ENCODE measurements around the gene ASRGL1.
A peak's percentile ranks its signal among the peaks of the same experiment; 100 is the strongest.
"Not testable (repeated sequence)": the region's sequence is repeated elsewhere in the genome, so short reads cannot be mapped to it uniquely, and the experiment has no call there.

The ASRGL1 gene

GRCh38 chr11:62380821-62381245, 43.6 kb downstream of the ASRGL1 start:
- not testable (repeated sequence) for H3K36me3 ChIP-seq (ENCODE audit: insufficient read depth, low read length); H3K4me1 ChIP-seq (ENCODE audit: control insufficient read depth, insufficient read depth, low read length); H3K27me3 ChIP-seq (ENCODE audit: control insufficient read depth, insufficient read depth, low read length); H3K9me3 ChIP-seq (replicated peaks; ENCODE audit: low read length); H3K9ac ChIP-seq (ENCODE audit: low read depth, low read length)
- Histone ChIP-seq H3K4me3 (ENCODE audit: low read length) (peak overlapping the region; percentile 14), H3K4me2 (ENCODE audit: low read length) (peak overlapping the region; percentile 57)

GRCh38 chr11:62383822-62384221, 46.6 kb downstream of the ASRGL1 start:
- H3K4me1 ChIP-seq (ENCODE audit: control insufficient read depth, insufficient read depth, low read length), result no peaks in the 10 kb centered on the region
- peaks cover 11% of the 10 kb centered on the region for H3K27me3 ChIP-seq (ENCODE audit: control insufficient read depth, insufficient read depth, low read length)
- no peak overlapping the region for H3K4me3 ChIP-seq (ENCODE audit: low read length)
- H3K36me3 ChIP-seq (ENCODE audit: insufficient read depth, low read length), result no peaks in the 10 kb centered on the region
- H3K9ac ChIP-seq (ENCODE audit: low read depth, low read length), result no peak overlapping the region
- no peak overlapping the region for H3K4me2 ChIP-seq (ENCODE audit: low read length)
- H3K9me3 ChIP-seq (replicated peaks; ENCODE audit: low read length), result no peaks in the 10 kb centered on the region

- H3K27me3 ChIP-seq (ENCODE audit: control insufficient read depth, insufficient read depth, low read length); H3K36me3 ChIP-seq (ENCODE audit: insufficient read depth, low read length); H3K4me1 ChIP-seq (ENCODE audit: control insufficient read depth, insufficient read depth, low read length); H3K4me3 ChIP-seq (ENCODE audit: low read length); H3K4me2 ChIP-seq (ENCODE audit: low read length); H3K9me3 ChIP-seq (replicated peaks; ENCODE audit: low read length); H3K9ac ChIP-seq (ENCODE audit: low read depth, low read length): not testable (repeated sequence)
These were observed 48.8 kb downstream of the ASRGL1 start for GRCh38 chr11:62386083-62386482.

GRCh38 chr11:62387381-62387780, 50.1 kb downstream of the ASRGL1 start:
- no peaks in the 10 kb centered on the region for H3K36me3 ChIP-seq (ENCODE audit: insufficient read depth, low read length)
- peaks cover 12% of the 10 kb centered on the region for H3K27me3 ChIP-seq (ENCODE audit: control insufficient read depth, insufficient read depth, low read length)

GRCh38 chr11:62388999-62389398, 51.8 kb downstream of the ASRGL1 start:
- Histone ChIP-seq H3K9me3 (replicated peaks; ENCODE audit: low read length) (no peaks in the 10 kb centered on the region), H3K27me3 (ENCODE audit: control insufficient read depth, insufficient read depth, low read length) (peaks cover 12% of the 10 kb centered on the region), H3K4me2 (ENCODE audit: low read length) (no peak overlapping the region), H3K9ac (ENCODE audit: low read depth, low read length) (no peak overlapping the region), H3K4me1 (ENCODE audit: control insufficient read depth, insufficient read depth, low read length) (no peaks in the 10 kb centered on the region), H3K36me3 (ENCODE audit: insufficient read depth, low read length) (no peaks in the 10 kb centered on the region), H3K4me3 (ENCODE audit: low read length) (no peak overlapping the region)

More at GRCh38 chr11:62387381-62387780, 50.1 kb downstream of the ASRGL1 start:
- Histone ChIP-seq H3K4me2 (ENCODE audit: low read length) (no peak overlapping the region), H3K9ac (ENCODE audit: low read depth, low read length) (no peak overlapping the region), H3K4me3 (ENCODE audit: low read length) (no peak overlapping the region), H3K9me3 (replicated peaks; ENCODE audit: low read length) (no peaks in the 10 kb centered on the region), H3K4me1 (ENCODE audit: control insufficient read depth, insufficient read depth, low read length) (no peaks in the 10 kb centered on the region)

- peaks cover 2% of the 10 kb centered on the region for H3K4me1 ChIP-seq (ENCODE audit: control insufficient read depth, insufficient read depth, low read length)
- no peaks in the 10 kb centered on the region for H3K9me3 ChIP-seq (replicated peaks; ENCODE audit: low read length)
- H3K4me2 ChIP-seq (ENCODE audit: low read length), result no peak overlapping the region
- peaks cover 12% of the 10 kb centered on the region for H3K27me3 ChIP-seq (ENCODE audit: control insufficient read depth, insufficient read depth, low read length)
- H3K4me3 ChIP-seq (ENCODE audit: low read length), result no peak overlapping the region
- no peaks in the 10 kb centered on the region for H3K36me3 ChIP-seq (ENCODE audit: insufficient read depth, low read length)
- no peak overlapping the region for H3K9ac ChIP-seq (ENCODE audit: low read depth, low read length)
These were observed 53.0 kb downstream of the ASRGL1 start for GRCh38 chr11:62390237-62390636.

GRCh38 chr11:62390722-62391121, 53.5 kb downstream of the ASRGL1 start:
- H3K9ac ChIP-seq (ENCODE audit: low read depth, low read length), result no peak overlapping the region

GRCh38 chr11:62391642-62392425, 54.6 kb downstream of the ASRGL1 start:
- Histone ChIP-seq H3K4me3 (ENCODE audit: low read length) (no peak overlapping the region), H3K4me2 (ENCODE audit: low read length) (no peak overlapping the region), H3K27me3 (ENCODE audit: control insufficient read depth, insufficient read depth, low read length) (peaks cover 12% of the 10 kb centered on the region), H3K9ac (ENCODE audit: low read depth, low read length) (no peak overlapping the region), H3K36me3 (ENCODE audit: insufficient read depth, low read length) (no peaks in the 10 kb centered on the region), H3K9me3 (replicated peaks; ENCODE audit: low read length) (no peaks in the 10 kb centered on the region), H3K4me1 (ENCODE audit: control insufficient read depth, insufficient read depth, low read length) (peaks cover 5% of the 10 kb centered on the region)

More at GRCh38 chr11:62390722-62391121, 53.5 kb downstream of the ASRGL1 start:
- Histone ChIP-seq H3K4me2 (ENCODE audit: low read length) (no peak overlapping the region), H3K4me1 (ENCODE audit: control insufficient read depth, insufficient read depth, low read length) (peaks cover 5% of the 10 kb centered on the region), H3K27me3 (ENCODE audit: control insufficient read depth, insufficient read depth, low read length) (peaks cover 12% of the 10 kb centered on the region), H3K36me3 (ENCODE audit: insufficient read depth, low read length) (no peaks in the 10 kb centered on the region), H3K9me3 (replicated peaks; ENCODE audit: low read length) (no peaks in the 10 kb centered on the region), H3K4me3 (ENCODE audit: low read length) (no peak overlapping the region)

- H3K4me1 ChIP-seq (ENCODE audit: control insufficient read depth, insufficient read depth, low read length), result peaks cover 5% of the 10 kb centered on the region
- no peaks in the 10 kb centered on the region for H3K36me3 ChIP-seq (ENCODE audit: insufficient read depth, low read length)
- H3K9ac ChIP-seq (ENCODE audit: low read depth, low read length), result no peak overlapping the region
- H3K9me3 ChIP-seq (replicated peaks; ENCODE audit: low read length), result no peaks in the 10 kb centered on the region
- H3K27me3 ChIP-seq (ENCODE audit: control insufficient read depth, insufficient read depth, low read length), result peaks cover 12% of the 10 kb centered on the region
- no peak overlapping the region for H3K4me3 ChIP-seq (ENCODE audit: low read length)
- no peak overlapping the region for H3K4me2 ChIP-seq (ENCODE audit: low read length)
These were observed 55.3 kb downstream of the ASRGL1 start for GRCh38 chr11:62392506-62392905.

- H3K4me2 ChIP-seq (ENCODE audit: low read length), result no peak overlapping the region
- peaks cover 12% of the 10 kb centered on the region for H3K27me3 ChIP-seq (ENCODE audit: control insufficient read depth, insufficient read depth, low read length)
- no peaks in the 10 kb centered on the region for H3K36me3 ChIP-seq (ENCODE audit: insufficient read depth, low read length)
- H3K9ac ChIP-seq (ENCODE audit: low read depth, low read length), result no peak overlapping the region
- H3K9me3 ChIP-seq (replicated peaks; ENCODE audit: low read length), result no peaks in the 10 kb centered on the region
- H3K4me3 ChIP-seq (ENCODE audit: low read length), result no peak overlapping the region
- H3K4me1 ChIP-seq (ENCODE audit: control insufficient read depth, insufficient read depth, low read length), result peaks cover 6% of the 10 kb centered on the region
These were observed 55.9 kb downstream of the ASRGL1 start for GRCh38 chr11:62393061-62393611.

GRCh38 chr11:62393735-62394134, 56.5 kb downstream of the ASRGL1 start:
- no peak overlapping the region for H3K9ac ChIP-seq (ENCODE audit: low read depth, low read length)
- peaks cover 12% of the 10 kb centered on the region for H3K27me3 ChIP-seq (ENCODE audit: control insufficient read depth, insufficient read depth, low read length)
- H3K4me1 ChIP-seq (ENCODE audit: control insufficient read depth, insufficient read depth, low read length), result peaks cover 11% of the 10 kb centered on the region
- no peak overlapping the region for H3K4me2 ChIP-seq (ENCODE audit: low read length)
- H3K36me3 ChIP-seq (ENCODE audit: insufficient read depth, low read length), result no peaks in the 10 kb centered on the region
- H3K4me3 ChIP-seq (ENCODE audit: low read length), result no peak overlapping the region
- H3K9me3 ChIP-seq (replicated peaks; ENCODE audit: low read length), result no peaks in the 10 kb centered on the region
